ENCODE results near the gene PLAA. TPM values are rescaled to one million over a fixed set of nuclear protein-coding genes. Genes with fewer than 3 reads are reported as not detected.

PLAA gene
- total RNA-seq, 1 experiment from 2014 or later = 28.1 TPM

DNA sequence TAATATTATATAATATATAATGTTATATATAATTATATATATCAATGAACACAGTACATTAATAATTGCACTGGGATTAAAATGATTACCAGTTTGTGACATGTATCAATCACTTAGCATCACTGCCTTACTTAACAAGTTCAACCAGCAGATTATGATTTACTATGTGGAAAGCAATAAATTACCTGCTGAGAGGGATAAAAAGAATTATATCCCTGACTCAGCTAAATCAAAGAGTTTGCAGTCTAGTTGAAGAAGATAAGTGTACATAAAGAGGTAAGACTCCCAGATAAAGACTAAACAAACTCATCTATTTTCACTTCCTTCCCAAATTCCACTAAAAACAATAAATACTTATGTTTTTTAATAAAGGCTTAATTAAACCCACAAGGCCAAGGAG, 11.2 kb downstream of the PLAA start:
- H3K27ac Mint-ChIP-seq (ENCODE audit: unreplicated experiment) = no peak overlapping the region
- H3K4me1 Mint-ChIP-seq (ENCODE audit: low read depth, unreplicated experiment) = peaks cover 7% of the 10 kb centered on the region
- BruUV-seq (replicated peaks) = no TSS peak
- H3K9me3 Mint-ChIP-seq (ENCODE audit: low read depth, unreplicated experiment) = no peaks in the 10 kb centered on the region
- H3K36me3 Mint-ChIP-seq (ENCODE audit: insufficient read depth, unreplicated experiment) = no peaks in the 10 kb centered on the region
- DNase-seq = no peak
- intact Hi-C loops (cut with micrococcal nuclease; ENCODE audit: unreplicated experiment) = no loop called here
- H3K27me3 Mint-ChIP-seq (ENCODE audit: unreplicated experiment) = no peaks in the 10 kb centered on the region
- H3K4me3 Mint-ChIP-seq (ENCODE audit: low read depth, unreplicated experiment) = no peak overlapping the region
- TF ChIP-seq, protein P1, sequence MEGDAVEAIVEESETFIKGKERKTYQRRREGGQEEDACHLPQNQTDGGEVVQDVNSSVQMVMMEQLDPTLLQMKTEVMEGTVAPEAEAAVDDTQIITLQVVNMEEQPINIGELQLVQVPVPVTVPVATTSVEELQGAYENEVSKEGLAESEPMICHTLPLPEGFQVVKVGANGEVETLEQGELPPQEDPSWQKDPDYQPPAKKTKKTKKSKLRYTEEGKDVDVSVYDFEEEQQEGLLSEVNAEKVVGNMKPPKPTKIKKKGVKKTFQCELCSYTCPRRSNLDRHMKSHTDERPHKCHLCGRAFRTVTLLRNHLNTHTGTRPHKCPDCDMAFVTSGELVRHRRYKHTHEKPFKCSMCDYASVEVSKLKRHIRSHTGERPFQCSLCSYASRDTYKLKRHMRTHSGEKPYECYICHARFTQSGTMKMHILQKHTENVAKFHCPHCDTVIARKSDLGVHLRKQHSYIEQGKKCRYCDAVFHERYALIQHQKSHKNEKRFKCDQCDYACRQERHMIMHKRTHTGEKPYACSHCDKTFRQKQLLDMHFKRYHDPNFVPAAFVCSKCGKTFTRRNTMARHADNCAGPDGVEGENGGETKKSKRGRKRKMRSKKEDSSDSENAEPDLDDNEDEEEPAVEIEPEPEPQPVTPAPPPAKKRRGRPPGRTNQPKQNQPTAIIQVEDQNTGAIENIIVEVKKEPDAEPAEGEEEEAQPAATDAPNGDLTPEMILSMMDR (IDR thresholded peaks at IDR 0.05; ENCODE audit: unreplicated experiment) = no peak
- CTCF ChIA-PET = no interaction called here

DNA sequence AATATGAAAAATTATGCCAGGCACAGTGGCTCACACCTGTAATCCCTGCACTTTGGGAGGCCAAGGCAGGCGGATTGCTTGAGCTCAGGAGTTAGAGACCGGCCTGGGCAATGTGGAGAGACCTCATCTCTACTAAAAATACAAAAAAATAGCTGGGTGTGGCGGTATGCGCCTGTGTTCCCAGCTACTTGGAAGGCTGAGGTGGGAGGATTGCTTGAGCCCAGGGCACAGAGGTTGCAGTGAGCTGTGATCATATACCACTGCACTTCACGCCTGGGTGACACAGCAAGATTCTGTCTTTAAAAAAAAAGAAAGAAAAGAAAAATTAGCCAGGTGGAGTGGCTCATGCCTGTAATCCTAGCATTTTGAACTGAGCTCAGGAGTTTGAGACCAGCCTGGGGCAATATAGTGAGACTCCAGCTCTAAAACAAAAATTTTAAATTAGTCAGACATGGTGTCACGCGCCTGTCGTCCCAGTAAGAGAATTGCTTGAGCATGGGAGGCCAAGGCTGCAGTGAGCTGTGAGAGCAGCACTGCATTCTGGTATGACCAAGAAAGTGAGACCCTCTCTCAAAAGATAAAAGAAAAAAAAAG, 18.0 kb downstream of the PLAA start:
- TF ChIP-seq, protein P1 (IDR thresholded peaks at IDR 0.05; ENCODE audit: unreplicated experiment) = no peak
- no TSS peak for BruUV-seq (replicated peaks)
- Mint-ChIP-seq H3K9me3 (ENCODE audit: low read depth, unreplicated experiment) (no peaks in the 10 kb centered on the region), H3K36me3 (ENCODE audit: insufficient read depth, unreplicated experiment) (peaks cover 8% of the 10 kb centered on the region), H3K4me1 (ENCODE audit: low read depth, unreplicated experiment) (no peaks in the 10 kb centered on the region), H3K27ac (ENCODE audit: unreplicated experiment) (no peak overlapping the region), H3K4me3 (ENCODE audit: low read depth, unreplicated experiment) (no peak overlapping the region), H3K27me3 (ENCODE audit: unreplicated experiment) (no peaks in the 10 kb centered on the region)
- CTCF ChIA-PET = no interaction called here
- intact Hi-C loops (cut with micrococcal nuclease; ENCODE audit: unreplicated experiment) = no loop called here
- DNase-seq = no peak

- H3K36me3 Mint-ChIP-seq (ENCODE audit: insufficient read depth, unreplicated experiment) = peaks cover 14% of the 10 kb centered on the region
- no peaks in the 10 kb centered on the region for H3K9me3 Mint-ChIP-seq (ENCODE audit: low read depth, unreplicated experiment)
- no peak overlapping the region for H3K27ac Mint-ChIP-seq (ENCODE audit: unreplicated experiment)
- no peaks in the 10 kb centered on the region for H3K4me1 Mint-ChIP-seq (ENCODE audit: low read depth, unreplicated experiment)
- no peak overlapping the region for H3K4me3 Mint-ChIP-seq (ENCODE audit: low read depth, unreplicated experiment)
- CTCF ChIA-PET = interaction anchor here (0.6 kb wide), 1 partner anchor 180 kb away, joined by 3 read pairs; no protein-coding TSS in a partner anchor
- DNase-seq = no peak
- H3K27me3 Mint-ChIP-seq (ENCODE audit: unreplicated experiment) = no peaks in the 10 kb centered on the region
- intact Hi-C loops (cut with micrococcal nuclease; ENCODE audit: unreplicated experiment) = no loop called here
- BruUV-seq (replicated peaks) = no TSS peak
- TF ChIP-seq, protein P1 (IDR thresholded peaks at IDR 0.05; ENCODE audit: unreplicated experiment) = no peak
These were observed 21.4 kb downstream of the PLAA start for GRCh38 chr9:26925609-26926008.

GRCh38 chr9:26919698-26920097, 27.3 kb downstream of the PLAA start:
- Mint-ChIP-seq H3K27ac (ENCODE audit: unreplicated experiment) (no peak overlapping the region), H3K9me3 (ENCODE audit: low read depth, unreplicated experiment) (no peaks in the 10 kb centered on the region), H3K27me3 (ENCODE audit: unreplicated experiment) (no peaks in the 10 kb centered on the region), H3K4me1 (ENCODE audit: low read depth, unreplicated experiment) (no peaks in the 10 kb centered on the region), H3K36me3 (ENCODE audit: insufficient read depth, unreplicated experiment) (peaks cover 16% of the 10 kb centered on the region), H3K4me3 (ENCODE audit: low read depth, unreplicated experiment) (no peak overlapping the region)
- no peak for DNase-seq
- no TSS peak for BruUV-seq (replicated peaks)
- TF ChIP-seq, protein P1 (IDR thresholded peaks at IDR 0.05; ENCODE audit: unreplicated experiment) = no peak
- intact Hi-C loops (cut with micrococcal nuclease; ENCODE audit: unreplicated experiment) = no loop called here
- CTCF ChIA-PET = no interaction called here

Measured in Calu3 (cell line).